ENCODE results near the gene AFG3L2.

GRCh38 chr18:12388442-12388841 is 11.4 kb upstream of the AFG3L2 start:
- TF ChIP-seq CTCF (IDR thresholded peaks at IDR 0.05), result no peak
- no peak for TF ChIP-seq EZH2phosphoT487 (IDR thresholded peaks at IDR 0.05)

All from neural progenitor cell (in vitro differentiated cells).